Stimulated activated CD8-positive, alpha-beta memory T cell treated with anti-CD3 and anti-CD28 coated beads, Interleukin-15, amount 100 ng/mL, for 4 hours (primary cell): Measurements from ENCODE around the gene DQX1.

Source experiments
- DNase-seq, 2 donors: peaks; one replicate each; pipeline ENCODE4 v3.0.0-alpha.2; 2020; ENCODE audit warnings: low read depth in 2 of 2

DQX1 gene

DNA sequence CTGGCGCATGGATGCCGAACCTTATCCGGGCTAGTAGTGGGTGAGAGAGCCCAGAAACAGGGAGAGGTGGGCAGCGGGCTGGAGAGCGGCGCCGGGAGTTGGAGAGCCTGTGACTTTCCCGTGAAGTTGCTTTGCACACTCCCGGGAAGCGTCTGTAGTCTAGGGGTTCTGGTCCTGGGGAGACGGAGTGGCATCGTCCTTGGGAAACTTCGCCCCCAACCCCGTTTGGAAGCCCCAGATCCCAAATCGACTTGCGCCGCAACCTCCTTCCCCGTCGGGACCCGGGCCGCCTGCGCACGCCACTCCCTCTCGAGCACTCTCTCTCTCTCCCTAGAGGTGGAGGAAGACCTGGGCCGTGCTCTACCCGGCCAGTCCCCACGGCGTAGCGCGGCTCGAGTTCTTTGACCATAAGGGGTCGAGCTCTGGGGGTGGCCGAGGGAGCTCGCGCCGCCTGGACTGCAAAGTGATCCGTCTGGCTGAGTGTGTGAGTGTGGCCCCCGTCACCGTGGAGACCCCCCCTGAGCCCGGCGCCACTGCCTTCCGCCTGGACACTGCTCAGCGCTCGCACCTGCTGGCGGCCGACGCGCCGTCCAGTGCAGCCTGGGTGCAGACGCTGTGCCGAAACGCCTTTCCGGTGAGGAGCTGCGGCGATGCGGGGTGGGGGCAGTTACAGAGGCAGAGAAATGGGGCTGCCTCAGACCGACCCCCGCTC lies 28.9 kb upstream of the DQX1 start:
- DNase-seq = peak in 1 of 2 donors; percentile 12

DNA sequence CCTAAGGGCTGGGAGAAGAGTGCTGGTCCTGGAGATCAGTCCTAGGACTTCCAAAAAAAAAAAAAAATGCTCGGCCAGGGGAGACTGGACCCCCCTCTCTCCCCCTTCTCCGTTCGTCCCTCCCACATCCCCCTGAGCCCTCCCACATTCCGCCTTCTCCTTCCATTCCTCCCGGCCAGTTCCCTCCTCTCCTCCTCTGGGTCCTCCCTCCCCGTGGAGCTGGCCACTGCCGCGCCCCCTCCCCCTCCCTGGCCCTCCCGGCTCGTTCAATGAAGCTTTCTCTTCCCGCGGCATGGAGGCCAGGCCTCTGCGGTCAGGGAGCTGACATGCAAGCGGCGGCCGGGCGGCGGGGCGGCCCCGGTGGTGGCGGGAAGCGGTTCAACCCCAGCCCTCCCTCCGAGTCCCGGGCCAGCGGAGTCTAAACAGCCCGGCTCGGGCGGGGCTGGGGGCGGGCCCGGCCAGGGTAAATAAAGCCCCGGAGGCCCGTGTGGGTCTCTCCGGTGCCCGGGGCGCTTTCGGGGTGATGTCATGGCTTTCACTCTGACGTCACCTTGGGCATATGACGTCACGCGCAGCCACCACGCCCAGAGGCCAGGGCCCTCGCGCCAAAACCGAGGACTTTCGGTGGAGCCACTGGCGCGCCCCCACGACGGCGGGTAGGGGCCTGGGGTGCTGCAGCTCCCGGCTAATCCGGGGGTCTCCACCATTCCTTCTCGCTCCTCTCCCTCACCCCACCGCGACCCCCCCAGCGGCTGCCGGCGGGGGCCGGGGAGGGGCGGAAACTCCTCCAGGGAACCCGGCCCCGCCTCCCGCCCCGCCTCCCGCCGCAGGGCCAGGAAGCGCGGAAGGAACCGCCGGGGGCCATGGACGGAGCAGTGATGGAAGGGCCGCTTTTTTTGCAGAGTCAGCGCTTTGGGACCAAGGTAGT lies 28.1 kb upstream of the DQX1 start, which contains the start of the genes DOK1 and LOXL3:
Gene DOK1 (plus strand): TSS at position 829 of the 928 bp plus-strand sequence. CDS start 35 bp downstream, at position 864.
Gene LOXL3 (minus strand): TSS at position 51 of the 928 bp plus-strand sequence. CDS start 1,308 bp downstream, outside the sequence.
- DNase-seq = peak; percentile 63 to 65

DNA sequence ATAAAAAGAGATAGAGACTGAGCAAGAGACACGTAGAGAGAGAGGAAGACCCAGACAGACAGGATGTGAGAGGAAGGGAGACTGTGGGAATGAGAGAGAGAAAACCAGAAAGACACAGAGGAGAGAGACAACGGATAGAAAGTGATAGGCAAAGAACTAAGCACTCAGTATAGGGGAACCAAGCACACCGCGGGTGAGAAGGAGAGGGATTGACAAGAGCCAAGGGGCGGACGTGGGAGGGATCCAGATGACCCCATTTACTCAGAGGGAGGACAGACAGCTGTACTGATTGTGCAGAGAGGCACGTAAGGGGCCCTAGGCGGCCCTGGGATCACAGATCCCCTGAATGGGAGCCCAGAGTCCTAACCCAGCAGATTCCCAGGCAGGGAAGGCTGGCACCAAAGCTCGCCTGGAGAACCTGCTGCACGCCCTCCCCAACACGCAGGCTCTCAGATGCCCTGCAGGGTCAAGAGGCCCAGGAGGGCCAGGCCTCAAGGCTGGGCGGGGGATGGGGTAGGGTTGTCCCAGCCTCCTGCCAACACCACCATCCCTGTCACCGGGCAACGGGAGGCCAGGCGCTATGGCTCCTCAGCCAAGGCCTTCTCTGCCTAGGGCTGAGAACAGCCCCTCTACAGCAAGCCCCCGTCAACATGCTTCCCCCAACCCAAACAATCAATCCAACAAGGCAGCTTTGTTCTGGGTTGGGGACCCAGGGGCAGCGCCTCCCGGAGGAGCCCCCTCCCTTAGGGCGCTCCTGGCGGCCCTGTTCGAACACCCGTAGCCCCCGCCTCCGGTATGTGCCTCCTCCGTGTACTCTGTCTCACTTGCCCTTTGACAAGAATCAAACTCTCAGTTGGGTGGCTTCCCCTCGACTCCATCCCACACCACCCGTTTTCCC lies 27.1 kb upstream of the DQX1 start:
- no peak for DNase-seq

DNA sequence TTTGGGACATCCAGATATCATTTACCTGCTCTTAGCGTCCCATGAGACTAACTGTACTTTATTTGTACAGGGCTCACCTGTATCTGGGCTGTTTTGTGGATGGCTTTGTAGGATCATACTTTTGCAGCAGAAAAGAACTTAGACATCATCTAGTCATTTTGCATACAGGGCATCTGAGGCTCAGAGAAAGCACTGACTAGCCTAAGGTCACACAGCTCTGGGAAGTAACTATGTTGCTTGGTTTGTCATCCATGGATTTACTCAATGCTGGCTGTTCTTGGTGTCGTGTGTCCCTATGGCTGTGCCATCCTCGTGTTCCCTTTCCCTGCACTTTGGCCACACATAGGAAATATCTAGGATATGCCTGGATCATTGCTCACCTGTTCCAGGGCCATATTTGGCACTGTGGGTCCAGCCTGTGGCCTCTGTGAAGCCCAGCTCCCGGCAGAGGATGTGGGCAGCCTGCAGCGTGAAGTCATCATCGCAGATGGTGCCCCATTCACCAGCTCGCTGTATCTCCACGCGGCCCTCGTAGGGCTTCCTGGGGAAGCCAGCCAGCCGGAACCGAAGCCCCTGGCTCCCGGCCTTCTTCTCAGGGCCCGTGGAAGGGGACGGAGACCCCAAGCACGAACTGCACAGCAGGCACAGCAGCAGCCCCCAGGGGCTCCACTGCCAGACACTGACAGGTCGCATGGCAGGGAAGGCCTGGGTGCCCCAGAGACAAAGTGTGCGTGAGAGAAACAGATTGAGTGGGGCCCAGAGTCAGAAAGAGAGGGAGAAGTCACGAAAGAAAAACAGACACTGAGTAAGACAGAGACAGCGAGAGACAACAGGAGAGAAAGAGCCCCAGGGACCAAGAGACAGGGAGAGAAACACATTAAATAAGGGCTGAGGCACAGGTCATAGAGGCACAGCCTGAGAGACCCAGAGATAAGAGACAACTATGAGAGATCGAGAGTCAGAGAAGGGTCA lies 26.2 kb upstream of the DQX1 start:
- DNase-seq = no peak

DNA sequence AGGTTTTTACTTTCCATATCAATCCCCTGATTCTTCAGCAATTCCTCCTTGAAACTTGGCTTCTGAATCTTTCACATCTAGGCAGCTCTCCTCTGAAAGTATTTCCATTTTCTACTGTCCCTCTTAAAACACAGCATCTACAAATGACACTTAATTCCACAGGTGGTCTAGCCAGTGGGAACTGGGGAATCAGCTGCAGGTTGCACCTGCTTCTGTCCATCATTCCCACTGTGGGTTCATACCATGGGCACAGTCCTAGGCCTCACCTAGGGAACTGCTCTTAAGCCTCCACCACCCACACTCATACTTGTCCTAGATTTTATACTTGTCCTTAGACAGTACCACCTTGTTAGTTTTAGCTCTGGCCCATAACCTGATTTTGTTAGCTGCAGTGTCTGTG lies 25.5 kb upstream of the DQX1 start:
- DNase-seq = no peak

DNA sequence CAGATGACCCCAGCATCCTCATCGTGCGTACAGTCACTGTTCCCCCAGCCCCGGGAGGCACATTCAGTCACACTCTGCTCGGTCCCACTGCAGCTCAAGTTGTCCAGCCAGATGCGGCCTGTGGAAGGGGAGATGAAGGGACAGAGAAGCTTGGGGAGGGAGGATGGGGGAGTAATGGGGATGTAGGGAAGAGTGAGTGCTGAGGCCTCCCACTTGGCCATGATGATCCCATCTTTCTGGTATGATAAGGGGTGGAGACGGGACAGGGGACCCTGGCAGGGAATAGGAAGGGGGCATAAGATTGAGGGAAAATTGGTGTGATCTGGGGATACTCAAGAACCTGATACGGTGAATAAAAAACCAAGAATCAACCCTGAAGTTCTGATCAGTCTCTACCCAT lies 24.2 kb upstream of the DQX1 start:
- DNase-seq = no peak

DNA sequence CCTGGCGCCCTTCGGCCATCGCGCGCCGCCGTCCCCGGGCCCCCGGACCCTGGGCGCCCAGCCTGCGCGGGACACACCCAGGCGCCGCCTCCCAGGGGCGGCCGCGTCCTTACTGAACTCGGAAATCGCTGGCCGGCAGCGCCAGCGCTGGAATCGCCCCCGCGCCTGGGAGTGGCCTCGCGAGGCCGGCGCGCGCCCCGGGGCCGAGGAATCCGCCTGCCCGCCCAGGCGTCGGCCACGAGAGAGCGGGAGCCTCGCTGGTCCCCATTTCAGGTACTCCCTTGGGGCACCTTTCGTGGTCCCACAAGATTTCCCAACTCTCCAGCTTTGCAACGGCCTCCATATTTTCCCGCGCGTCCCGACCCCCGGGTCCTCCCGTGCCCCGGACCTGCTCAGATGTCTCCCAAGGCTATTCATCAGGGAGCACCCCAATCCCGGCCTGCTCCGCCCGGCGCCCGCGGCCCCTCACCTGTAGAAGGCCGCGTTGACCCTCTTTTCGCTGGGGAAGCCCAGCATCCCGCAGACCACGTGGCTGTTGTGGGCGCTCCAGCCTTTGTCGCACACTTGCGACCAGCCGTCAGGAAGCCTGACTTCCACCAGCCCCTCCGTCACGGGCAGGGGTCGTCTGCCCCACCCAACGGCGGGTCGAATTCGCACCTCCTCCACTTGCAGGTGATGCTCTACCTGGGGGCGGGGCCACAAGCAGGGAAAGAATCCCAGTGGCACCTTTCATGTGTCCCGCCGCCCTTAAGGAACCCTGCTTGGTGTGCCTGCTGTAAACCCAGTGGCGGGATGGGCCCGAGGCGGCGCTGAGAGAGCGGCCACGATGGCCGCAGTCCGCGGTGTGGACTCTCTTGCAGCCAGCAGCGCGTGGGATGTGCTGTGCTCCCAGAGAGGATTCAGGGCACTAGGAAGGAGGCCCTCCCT lies 23.1 kb upstream of the DQX1 start:
- no peak for DNase-seq

DNA sequence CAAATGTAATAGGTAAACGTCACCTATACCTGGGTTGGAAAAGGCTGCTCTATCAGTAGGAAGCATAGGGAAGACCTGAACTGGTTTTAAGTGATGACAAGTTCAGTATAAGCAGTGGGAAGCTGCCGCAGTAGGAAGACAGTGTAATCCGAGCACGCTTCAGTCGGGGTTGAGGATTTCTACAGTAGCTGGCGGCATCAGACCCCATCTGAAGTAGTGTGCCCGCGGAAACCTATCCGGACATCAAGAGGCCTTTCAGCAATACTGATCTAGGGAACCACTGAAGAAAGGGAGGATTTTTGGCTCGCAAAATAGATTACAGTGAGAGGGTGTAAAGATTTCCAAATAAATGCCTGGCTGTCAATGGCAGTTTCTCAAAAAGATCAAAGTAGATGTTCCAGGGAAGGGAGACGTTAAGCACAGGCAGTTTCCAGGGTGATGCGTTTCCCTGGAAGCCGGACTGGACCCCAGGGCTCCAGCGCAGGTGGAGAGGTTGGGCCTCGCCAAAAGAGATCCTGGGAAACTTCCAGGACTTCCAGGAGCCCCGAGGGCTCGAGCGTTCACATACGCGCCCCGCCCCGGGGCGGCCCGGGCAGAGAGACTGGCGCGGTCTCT lies 22.4 kb upstream of the DQX1 start:
- no peak for DNase-seq

DNA sequence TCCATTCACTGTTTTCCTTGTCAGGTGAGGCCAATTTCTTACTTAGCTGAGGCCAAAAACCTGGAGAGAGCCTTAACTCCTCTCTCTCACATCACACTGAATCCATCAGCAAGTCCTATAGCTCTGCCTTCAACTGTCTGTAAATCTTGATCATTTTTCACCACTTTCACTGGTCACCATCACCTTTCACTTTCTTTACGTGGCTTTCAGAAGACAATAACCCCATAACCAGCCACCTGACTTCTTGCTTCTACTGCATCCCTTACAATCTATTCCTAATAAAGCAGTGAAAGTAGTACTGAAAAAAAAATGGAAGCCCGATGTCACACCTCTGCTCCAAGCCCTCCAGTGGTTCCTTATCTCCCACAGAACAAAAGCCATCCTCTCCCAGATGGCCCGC lies 20.0 kb upstream of the DQX1 start:
- no peak for DNase-seq

DNA sequence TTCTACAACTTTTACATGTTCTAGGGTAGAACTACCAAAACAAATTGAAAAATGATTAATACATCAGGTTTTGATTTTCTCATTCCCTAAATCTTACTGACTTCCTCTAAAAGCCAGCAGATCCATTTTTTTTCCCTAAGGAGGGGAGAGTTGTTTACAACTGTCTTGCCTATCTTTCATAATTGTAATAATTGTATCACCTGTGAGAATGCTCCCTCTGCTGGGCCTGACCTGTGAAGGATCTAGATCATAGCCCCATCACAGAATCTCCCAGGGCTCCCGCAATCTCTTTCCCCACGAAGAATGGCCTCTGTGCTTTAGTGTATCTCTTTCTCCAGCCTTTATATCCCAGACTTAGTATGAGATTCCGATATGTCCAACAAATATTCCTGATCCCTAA lies 18.6 kb upstream of the DQX1 start:
- no peak for DNase-seq

DNA sequence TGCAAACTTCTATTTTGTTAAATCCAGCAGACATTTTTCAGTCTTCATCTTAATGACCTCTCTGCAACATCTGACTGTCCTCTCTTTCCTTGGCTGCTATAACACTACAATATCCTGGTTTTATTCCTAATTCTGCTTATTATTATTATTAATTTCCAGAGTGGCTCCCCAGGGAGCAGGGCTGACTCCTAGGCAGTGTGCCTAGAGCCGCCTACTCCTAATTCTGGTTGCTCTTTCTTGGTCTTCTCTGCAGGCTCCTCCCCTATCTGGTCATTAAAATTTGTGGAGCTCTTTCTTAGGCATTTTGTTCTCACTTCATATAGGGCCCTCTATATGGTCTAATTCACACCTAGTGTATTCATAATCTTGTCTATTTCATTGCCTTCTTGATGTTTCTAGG lies 16.9 kb upstream of the DQX1 start:
- no peak for DNase-seq

DNA sequence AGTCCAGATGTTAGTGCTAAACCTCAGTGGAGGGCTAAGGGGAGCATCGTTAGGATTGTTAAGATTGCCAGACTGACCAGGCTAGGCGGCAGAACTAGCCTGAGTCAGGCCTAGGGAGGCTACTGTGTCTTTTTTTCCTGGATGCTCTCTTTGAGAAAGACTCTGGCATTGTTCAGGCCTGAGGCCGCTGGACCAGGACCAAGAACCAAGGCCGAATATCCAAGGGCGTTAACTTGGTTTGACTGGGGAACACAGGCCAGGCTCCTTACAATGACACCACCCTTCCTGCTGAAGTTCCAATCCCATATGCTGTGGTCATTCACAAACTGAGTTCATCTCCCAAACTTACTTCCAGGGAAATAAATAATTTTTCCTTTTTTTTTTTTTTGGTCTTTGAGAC lies 14.3 kb upstream of the DQX1 start:
- DNase-seq = no peak

DNA sequence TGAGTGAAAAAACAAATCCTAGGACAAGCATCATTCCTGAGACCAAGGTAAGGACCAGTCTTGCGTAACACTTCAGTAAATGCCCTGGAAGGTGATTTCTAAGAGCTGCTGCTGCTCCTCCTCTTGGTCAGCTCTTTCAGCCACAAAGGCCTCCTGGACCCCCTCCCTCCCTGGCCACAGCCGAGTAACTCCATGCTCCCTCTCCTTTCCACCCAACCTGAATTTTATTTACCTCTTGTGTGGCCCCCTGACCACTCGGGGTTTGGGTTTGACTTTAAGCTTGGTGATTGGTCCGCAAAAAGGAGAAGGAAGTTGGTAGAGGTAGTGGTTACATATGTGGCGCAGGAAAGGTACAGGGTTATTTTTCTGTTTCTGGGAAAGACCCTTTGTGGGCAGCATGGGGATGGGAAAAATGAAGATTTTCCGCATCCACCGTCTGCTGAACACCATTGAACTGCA lies 12.9 kb upstream of the DQX1 start:
- DNase-seq = no peak

DNA sequence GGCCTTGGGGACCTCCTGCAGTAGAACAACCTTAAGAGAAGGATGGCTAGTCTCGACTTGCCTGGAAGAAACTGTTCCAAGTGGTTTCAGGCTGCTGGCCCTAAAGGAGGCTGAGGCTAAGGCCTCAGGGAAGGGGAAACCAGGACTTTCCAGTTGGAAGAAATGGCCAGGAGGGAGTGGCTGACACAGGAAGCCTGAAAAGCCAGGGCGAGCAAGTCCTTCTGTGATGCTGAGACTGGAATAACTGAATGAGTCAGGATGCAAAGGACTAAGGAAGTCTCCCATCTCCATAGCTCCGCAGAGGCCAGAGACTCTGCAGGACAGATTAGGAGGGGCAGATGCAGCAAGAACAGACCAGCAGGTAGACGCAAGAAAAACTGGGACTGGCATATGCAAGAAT lies 11.1 kb upstream of the DQX1 start:
- no peak for DNase-seq

DNA sequence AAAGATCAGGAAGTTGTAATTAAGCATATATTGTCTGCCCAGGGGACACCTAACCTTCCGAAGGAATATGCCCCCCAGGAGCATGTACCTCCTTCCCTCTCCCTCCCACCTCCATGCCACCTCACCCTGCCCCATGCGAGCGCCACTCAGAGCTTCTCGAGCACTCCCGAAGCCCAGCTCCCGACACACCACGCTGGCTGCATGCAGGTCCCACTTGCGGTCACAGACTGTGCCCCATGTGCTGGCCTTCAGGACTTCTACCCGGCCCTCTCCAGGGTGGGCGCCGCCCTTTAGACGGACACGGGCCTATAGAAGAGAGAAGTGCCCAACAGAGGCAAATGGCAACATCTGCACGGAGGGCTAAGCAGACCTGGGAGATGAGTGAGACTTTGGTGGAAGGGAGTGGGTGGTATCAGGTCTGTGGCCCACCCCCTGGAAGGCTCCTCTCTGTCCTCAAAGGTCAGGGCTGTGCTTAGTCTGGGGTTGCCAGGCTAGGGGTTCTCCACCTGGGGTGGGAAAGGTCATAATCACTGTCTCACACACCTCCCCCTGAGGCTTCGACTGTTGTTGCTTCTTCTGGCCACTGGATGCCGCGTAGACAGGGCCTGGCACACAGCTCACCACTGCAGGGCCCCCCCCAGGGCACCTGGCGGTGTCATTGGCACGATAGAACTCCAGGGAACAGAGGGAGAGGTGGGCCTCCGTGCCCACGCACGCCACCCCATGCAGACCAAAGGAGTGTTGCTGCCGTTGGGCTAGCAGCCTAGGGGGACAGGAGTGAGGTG lies 10.3 kb upstream of the DQX1 start:
- no peak for DNase-seq

DNA sequence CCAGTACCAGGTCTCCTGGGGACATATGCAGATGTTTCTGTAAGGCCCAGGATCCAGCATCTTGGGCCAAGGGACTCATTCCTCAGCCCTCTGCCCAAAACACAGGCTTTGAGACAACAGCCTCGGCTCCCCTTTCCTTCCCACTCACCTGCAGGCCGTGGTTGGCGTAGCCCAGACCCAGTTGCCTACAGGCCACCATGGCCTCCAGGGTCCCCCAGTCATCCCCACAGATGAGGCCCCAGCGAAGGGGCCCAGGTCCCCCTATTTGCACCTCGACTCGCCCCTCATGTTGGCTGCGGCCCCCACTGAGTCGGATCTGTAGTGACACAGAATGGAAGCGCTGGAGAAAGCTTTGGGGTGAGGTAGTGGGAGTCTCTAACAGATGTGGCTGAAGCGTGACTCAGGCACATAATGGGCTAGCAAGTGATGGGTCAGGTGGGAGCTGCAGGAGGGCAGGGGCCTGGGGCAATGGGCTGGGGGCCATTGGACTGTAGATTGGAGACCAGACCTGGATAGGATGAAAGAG lies 9.5 kb upstream of the DQX1 start:
- DNase-seq = no peak

DNA sequence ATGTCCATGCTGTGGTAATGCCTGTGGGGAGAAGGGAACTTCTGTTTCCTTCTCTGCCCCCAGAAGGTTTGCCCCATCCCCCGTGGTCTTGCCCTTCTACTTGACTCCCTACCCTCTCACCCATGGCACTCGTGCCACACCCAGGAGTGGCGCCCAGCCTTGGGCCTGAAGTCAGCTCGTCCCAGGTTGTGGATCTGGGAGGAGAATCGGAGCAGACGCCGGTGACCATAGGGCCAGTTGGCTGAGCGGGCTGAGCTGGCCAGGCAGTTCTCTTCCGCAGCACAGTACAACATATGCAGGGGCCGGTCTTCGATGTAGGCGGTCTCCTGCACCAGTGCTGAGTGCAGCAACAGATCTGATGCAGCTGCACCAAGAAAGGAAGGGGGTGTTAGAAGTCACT lies 8.4 kb upstream of the DQX1 start:
- DNase-seq = no peak

DNA sequence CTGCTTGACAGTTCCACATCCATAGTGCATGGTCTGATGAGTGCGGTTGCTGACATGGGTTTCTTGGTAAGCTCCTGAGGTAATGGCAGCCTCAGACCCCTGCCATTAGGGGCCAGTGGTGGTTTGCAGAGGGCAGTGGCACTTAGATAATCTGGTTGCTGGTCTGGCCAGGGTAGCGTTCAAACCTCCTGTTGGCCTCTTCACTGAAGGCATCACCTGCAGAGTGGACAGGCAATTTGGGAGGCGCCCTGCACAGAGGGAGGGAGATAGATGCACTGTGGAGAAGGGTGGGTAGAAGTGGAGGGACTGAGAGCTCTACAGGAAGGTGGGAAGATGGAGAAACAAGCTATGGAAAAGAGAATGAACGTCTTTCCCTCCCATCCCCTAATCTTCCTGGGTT lies 7.4 kb upstream of the DQX1 start:
- no peak for DNase-seq
